HG02943 (cell line): ENCODE data around the gene ABLIM1.

Experiments
- ATAC-seq: cut with Tn5 transposase; IDR thresholded peaks from one replicate; pipeline ENCODE4 v1.9.1; 2021; ENCODE audit warnings: mild to moderate bottlenecking, low read depth, moderate library complexity; ENCODE audit not compliant: unreplicated experiment

Gene ABLIM1

GRCh38 chr10:114680543-114681117 is 22.6 kb upstream of the ABLIM1 start:
- ATAC-seq: no peak

GRCh38 chr10:114679552-114679951 is 21.5 kb upstream of the ABLIM1 start:
- no peak for ATAC-seq

GRCh38 chr10:114678820-114679219 is 20.7 kb upstream of the ABLIM1 start:
- ATAC-seq: no peak

- ATAC-seq: no peak
Observed at GRCh38 chr10:114678336-114678735, 20.3 kb upstream of the ABLIM1 start.

- no peak for ATAC-seq
Observed at GRCh38 chr10:114674346-114674745, 16.3 kb upstream of the ABLIM1 start.

GRCh38 chr10:114669648-114670047 is 11.6 kb upstream of the ABLIM1 start:
- ATAC-seq: no peak

- no peak for ATAC-seq
Observed at GRCh38 chr10:114668375-114669080, 10.5 kb upstream of the ABLIM1 start.

- ATAC-seq: no peak
Observed at GRCh38 chr10:114665873-114666272, 7.8 kb upstream of the ABLIM1 start.

GRCh38 chr10:114665406-114665805 is 7.3 kb upstream of the ABLIM1 start:
- ATAC-seq: no peak

- no peak for ATAC-seq
Observed at GRCh38 chr10:114664127-114664526, 6.1 kb upstream of the ABLIM1 start.

- ATAC-seq: no peak
Observed at GRCh38 chr10:114663626-114664025, 5.6 kb upstream of the ABLIM1 start.

GRCh38 chr10:114662646-114663217 is 4.7 kb upstream of the ABLIM1 start:
- no peak for ATAC-seq

GRCh38 chr10:114661212-114661880 is 3.3 kb upstream of the ABLIM1 start:
- ATAC-seq: no peak

GRCh38 chr10:114655671-114656070 is 2.4 kb downstream of the ABLIM1 start:
- no peak for ATAC-seq

GRCh38 chr10:114654822-114655575 is 3.1 kb downstream of the ABLIM1 start:
- ATAC-seq: no peak

- no peak for ATAC-seq
Observed at GRCh38 chr10:114653926-114654325, 4.1 kb downstream of the ABLIM1 start.

GRCh38 chr10:114652402-114653368 is 5.4 kb downstream of the ABLIM1 start:
- ATAC-seq: no peak

- ATAC-seq: no peak
Observed at GRCh38 chr10:114650831-114651230, 7.2 kb downstream of the ABLIM1 start.

GRCh38 chr10:114650266-114650665 is 7.8 kb downstream of the ABLIM1 start:
- ATAC-seq: no peak
